Naive thymus-derived CD4-positive, alpha-beta T cell (primary cell): ENCODE measurements around the gene PRAMEF6. TPM values are rescaled to one million over a fixed set of nuclear protein-coding genes. Genes with fewer than 3 reads are reported as not detected.

Source experiments
- polyA plus RNA-seq, 2 donors: library from polyadenylated mRNA; unstranded; fragments of 300-500 nt; fragmentation: Illumina TruSeq; gene quantifications; one replicate each; pipeline ENCODE4 v1.2.3, GENCODE V29; 2021
- total RNA-seq, 6 experiments: library from RNA in 5 of 6; stranded (reverse) in 5 of 6; gene quantifications; 1 replicate in 5 of 6; 2 replicates in 1 of 6; pipeline ENCODE4 v1.2.3 and lab custom pipeline; 2021 to 2026

PRAMEF6 gene
- total and polyA plus RNA-seq, 7 experiments from 2014 or later: not detected

Other genes with a start within 250 kb of the PRAMEF6 start
- not detected for gene AADACL3, start 231.5 kb downstream of the PRAMEF6 start, total RNA-seq
- not detected for gene AADACL3, start 231.5 kb downstream of the PRAMEF6 start, polyA plus RNA-seq
- not detected for gene CFAP107, start 201.4 kb downstream of the PRAMEF6 start, total RNA-seq
- gene CFAP107, start 201.4 kb downstream of the PRAMEF6 start, polyA plus RNA-seq: not detected
- gene PRAMEF12, start 173.8 kb downstream of the PRAMEF6 start, total RNA-seq: not detected
- not detected for gene PRAMEF12, start 173.8 kb downstream of the PRAMEF6 start, polyA plus RNA-seq
- not detected for gene PRAMEF1, start 156.2 kb downstream of the PRAMEF6 start, total RNA-seq
- gene PRAMEF1, start 156.2 kb downstream of the PRAMEF6 start, polyA plus RNA-seq: not detected
- not detected for gene PRAMEF11, start 116.2 kb downstream of the PRAMEF6 start, total RNA-seq
- not detected for gene PRAMEF11, start 116.2 kb downstream of the PRAMEF6 start, polyA plus RNA-seq
- gene HNRNPCL1, start 98.9 kb downstream of the PRAMEF6 start, total RNA-seq: not detected
- not detected for gene HNRNPCL1, start 98.9 kb downstream of the PRAMEF6 start, polyA plus RNA-seq
- gene PRAMEF2, start 90.5 kb downstream of the PRAMEF6 start, total RNA-seq: not detected
- gene PRAMEF2, start 90.5 kb downstream of the PRAMEF6 start, polyA plus RNA-seq: not detected
- gene PRAMEF4, start 61.4 kb downstream of the PRAMEF6 start, total RNA-seq: not detected
- gene PRAMEF4, start 61.4 kb downstream of the PRAMEF6 start, polyA plus RNA-seq: not detected
- gene PRAMEF10, start 49.3 kb downstream of the PRAMEF6 start, total RNA-seq: not detected
- not detected for gene PRAMEF10, start 49.3 kb downstream of the PRAMEF6 start, polyA plus RNA-seq
- gene PRAMEF7, start 31.0 kb downstream of the PRAMEF6 start, total RNA-seq: not detected
- not detected for gene PRAMEF7, start 31.0 kb downstream of the PRAMEF6 start, polyA plus RNA-seq
- gene PRAMEF27, start 109.0 kb upstream of the PRAMEF6 start, total RNA-seq: not detected
- not detected for gene PRAMEF27, start 109.0 kb upstream of the PRAMEF6 start, polyA plus RNA-seq
- not detected for gene HNRNPCL3, start 113.2 kb upstream of the PRAMEF6 start, total RNA-seq
- not detected for gene HNRNPCL3, start 113.2 kb upstream of the PRAMEF6 start, polyA plus RNA-seq
- gene PRAMEF25, start 123.2 kb upstream of the PRAMEF6 start, total RNA-seq: not detected
- gene PRAMEF25, start 123.2 kb upstream of the PRAMEF6 start, polyA plus RNA-seq: not detected
- gene HNRNPCL2, start 169.3 kb upstream of the PRAMEF6 start, total RNA-seq: not detected
- gene HNRNPCL2, start 169.3 kb upstream of the PRAMEF6 start, polyA plus RNA-seq: not detected
- not detected for gene PRAMEF26, start 208.4 kb upstream of the PRAMEF6 start, total RNA-seq
- not detected for gene PRAMEF26, start 208.4 kb upstream of the PRAMEF6 start, polyA plus RNA-seq
- gene HNRNPCL4, start 218.1 kb upstream of the PRAMEF6 start, total RNA-seq: not detected
- gene HNRNPCL4, start 218.1 kb upstream of the PRAMEF6 start, polyA plus RNA-seq: not detected
- not detected for gene PRAMEF9, start 224.3 kb upstream of the PRAMEF6 start, total RNA-seq
- gene PRAMEF9, start 224.3 kb upstream of the PRAMEF6 start, polyA plus RNA-seq: not detected